Measurements from ENCODE around the gene GAS2L2.

GRCh38 chr17:35708951-35709350 is 44.1 kb downstream of the GAS2L2 start:
- TF ChIP-seq CTCF (IDR thresholded peaks at IDR 0.05) = no peak
- no peak for TF ChIP-seq POLR2A (IDR thresholded peaks at IDR 0.05)

Data from tibial nerve (tissue), 3 donors.